ENCODE measurements around the gene EFCAB7.

Gene EFCAB7

GRCh38 chr1:63522891-63523728, at the start of gene EFCAB7, which contains the start of gene ITGB3BP:
Gene EFCAB7 (plus strand): TSS chr1:63523525. CDS start chr1:63525573, 2,048 bp downstream.
Gene ITGB3BP (minus strand): TSS chr1:63523225. CDS start chr1:63523133, 92 bp downstream.
- peak; percentile 95 for DNase-seq

- no peak for DNase-seq
Observed at GRCh38 chr1:63475761-63476160, 47.6 kb upstream of the EFCAB7 start.

GRCh38 chr1:63480057-63480456, 43.3 kb upstream of the EFCAB7 start:
- no peak for DNase-seq

- no peak for DNase-seq
Observed at GRCh38 chr1:63486629-63487028, 36.7 kb upstream of the EFCAB7 start.

GRCh38 chr1:63487336-63488065, 35.8 kb upstream of the EFCAB7 start:
- no peak for DNase-seq

GRCh38 chr1:63497577-63497976, 25.7 kb upstream of the EFCAB7 start:
- no peak for DNase-seq

GRCh38 chr1:63498106-63498505, 25.2 kb upstream of the EFCAB7 start:
- no peak for DNase-seq

GRCh38 chr1:63501256-63501655, 22.1 kb upstream of the EFCAB7 start:
- DNase-seq: no peak

GRCh38 chr1:63506782-63507181, 16.5 kb upstream of the EFCAB7 start:
- DNase-seq: no peak

- no peak for DNase-seq
Observed at GRCh38 chr1:63509718-63510117, 13.6 kb upstream of the EFCAB7 start.

GRCh38 chr1:63512584-63512983, 10.7 kb upstream of the EFCAB7 start:
- no peak for DNase-seq

- DNase-seq: no peak
Observed at GRCh38 chr1:63516629-63517028, 6.7 kb upstream of the EFCAB7 start.

- DNase-seq: peak; percentile 53
Observed at GRCh38 chr1:63523738-63524137, 413 bp downstream of the EFCAB7 start.

GRCh38 chr1:63524201-63524600, 876 bp downstream of the EFCAB7 start:
- DNase-seq: peak; percentile 8

GRCh38 chr1:63532727-63533126, 9.4 kb downstream of the EFCAB7 start:
- DNase-seq: no peak

- peak; percentile 1 for DNase-seq
Observed at GRCh38 chr1:63533931-63534330, 10.6 kb downstream of the EFCAB7 start.

GRCh38 chr1:63534406-63534805, 11.1 kb downstream of the EFCAB7 start:
- DNase-seq: peak; percentile 32

GRCh38 chr1:63537006-63537405, 13.7 kb downstream of the EFCAB7 start:
- no peak for DNase-seq

- DNase-seq: no peak
Observed at GRCh38 chr1:63537940-63538339, 14.6 kb downstream of the EFCAB7 start.

- no peak for DNase-seq
Observed at GRCh38 chr1:63545780-63546179, 22.5 kb downstream of the EFCAB7 start.

GRCh38 chr1:63547621-63548294, 24.4 kb downstream of the EFCAB7 start:
- no peak for DNase-seq

GRCh38 chr1:63548303-63548702, 25.0 kb downstream of the EFCAB7 start:
- no peak for DNase-seq

GRCh38 chr1:63548877-63549276, 25.6 kb downstream of the EFCAB7 start:
- no peak for DNase-seq

- no peak for DNase-seq
Observed at GRCh38 chr1:63555480-63555879, 32.2 kb downstream of the EFCAB7 start.

All from NCI-H146 (cell line).